ENCODE measurements around the gene ARHGEF2. TPM values are rescaled to one million over a fixed set of nuclear protein-coding genes. Genes with fewer than 3 reads are reported as not detected.

The ARHGEF2 gene
- total RNA-seq, 1 experiment from 2014 or later = 69.5 TPM

GRCh38 chr1:155976062-155976912 is 2.1 kb downstream of the ARHGEF2 start:
- Mint-ChIP-seq H3K27me3 (ENCODE audit: low read depth) (no peaks in the 10 kb centered on the region), H3K27ac (no peak overlapping the region), H3K4me1 (peaks cover 77% of the 10 kb centered on the region), H3K36me3 (no peaks in the 10 kb centered on the region; the same call in none of the 2 replicates), H3K9me3 (no peaks in the 10 kb centered on the region), H3K4me3 (peak overlapping the region; percentile 95)
- peak; percentile 41 for DNase-seq (ENCODE audit: low spot score)
- ATAC-seq = peak; percentile 43
- no peak for TF ChIP-seq NFATC4 (CRISPR knock-in tag; IDR thresholded peaks at IDR 0.05)
- no peak for TF ChIP-seq ZNF281 (CRISPR knock-in tag; IDR thresholded peaks at IDR 0.05)
- TF ChIP-seq TEAD1 (CRISPR knock-in tag; IDR thresholded peaks at IDR 0.05) = 0 out of 2 replicates have a peak, but pooled peaks have one; percentile 6
- ChIA-PET CTCF (interaction anchor here (0.6 to 7.2 kb wide), 20 partner anchors 8 to 249 kb away, joined by 3 to 122 read pairs (median 6); partner anchors contain the start of genes RAB25 and UBQLN4), POLR2A (interaction anchor here (0.6 to 4.4 kb wide), 11 partner anchors 7 to 703 kb away, joined by 3 to 40 read pairs (median 4); partner anchors contain the start of genes KHDC4, PAQR6 and RAB25)

DNA sequence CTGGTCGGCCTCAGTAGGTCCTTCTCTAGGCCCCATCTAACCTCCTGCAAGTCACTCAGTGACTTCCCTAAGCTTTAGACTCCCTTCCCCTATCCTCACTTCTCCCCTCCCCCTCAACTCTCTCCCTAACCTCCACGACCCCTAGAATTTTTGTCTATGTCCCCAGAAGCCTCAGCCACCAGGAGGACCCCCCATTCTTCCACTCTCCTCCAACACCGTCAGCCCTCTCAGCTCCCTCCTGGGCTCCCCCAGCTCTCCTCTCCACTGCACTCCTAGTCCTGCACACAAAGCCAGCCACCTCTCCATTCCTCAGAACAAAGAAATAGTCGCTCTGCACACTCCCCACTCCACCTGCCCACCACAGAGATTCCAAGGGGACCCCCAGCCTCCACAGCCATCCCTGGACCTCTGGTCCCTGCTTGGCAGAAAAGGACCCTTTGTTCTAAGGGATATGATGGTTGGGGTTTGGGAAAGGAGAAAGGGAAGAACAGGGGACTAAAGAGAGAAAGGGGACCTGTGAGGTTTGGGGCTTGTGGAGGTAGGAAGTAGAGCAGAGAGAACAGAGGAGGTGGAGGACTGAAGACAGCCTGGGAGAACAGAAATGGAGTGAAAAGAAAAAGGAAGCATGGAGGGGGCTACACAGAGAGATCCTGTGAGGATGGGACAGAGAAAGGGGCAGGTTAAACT is 2.8 kb downstream of the ARHGEF2 start:
- peaks cover 77% of the 10 kb centered on the region for H3K4me1 Mint-ChIP-seq
- H3K27me3 Mint-ChIP-seq (ENCODE audit: low read depth) = no peaks in the 10 kb centered on the region
- peak overlapping the region; percentile 95 for H3K4me3 Mint-ChIP-seq
- peak overlapping the region; percentile 30; the same call in 1 of the 2 replicates for H3K27ac Mint-ChIP-seq
- POLR2A ChIA-PET = interaction anchor here (0.9 to 4.4 kb wide), 7 partner anchors 8 to 86 kb away, joined by 3 to 40 read pairs (median 6); partner anchors contain the start of genes KHDC4 and RAB25
- ATAC-seq (no peak), DNase-seq (ENCODE audit: low spot score) (no peak)
- no peaks in the 10 kb centered on the region; the same call in none of the 2 replicates for H3K36me3 Mint-ChIP-seq
- no peaks in the 10 kb centered on the region for H3K9me3 Mint-ChIP-seq
- TF ChIP-seq NFYB (CRISPR knock-in tag; conservative IDR thresholded peaks at IDR 0.05; ENCODE audit: low read depth) = no peak
- no peak for TF ChIP-seq GABPB1 (CRISPR knock-in tag; IDR thresholded peaks at IDR 0.05)
- 0 out of 2 replicates have a peak, but pooled peaks have one; percentile 26 for TF ChIP-seq TEAD1 (CRISPR knock-in tag; IDR thresholded peaks at IDR 0.05)
- no peak for TF ChIP-seq FOXJ3 (CRISPR knock-in tag; IDR thresholded peaks at IDR 0.05; ENCODE audit: borderline replicate concordance)
- TF ChIP-seq CTCF (IDR thresholded peaks at IDR 0.05) = no peak
- CTCF ChIA-PET = interaction anchor here (0.6 to 7.2 kb wide), 19 partner anchors 8 to 250 kb away, joined by 3 to 122 read pairs (median 6); partner anchors contain the start of genes RAB25 and UBQLN4

DNA sequence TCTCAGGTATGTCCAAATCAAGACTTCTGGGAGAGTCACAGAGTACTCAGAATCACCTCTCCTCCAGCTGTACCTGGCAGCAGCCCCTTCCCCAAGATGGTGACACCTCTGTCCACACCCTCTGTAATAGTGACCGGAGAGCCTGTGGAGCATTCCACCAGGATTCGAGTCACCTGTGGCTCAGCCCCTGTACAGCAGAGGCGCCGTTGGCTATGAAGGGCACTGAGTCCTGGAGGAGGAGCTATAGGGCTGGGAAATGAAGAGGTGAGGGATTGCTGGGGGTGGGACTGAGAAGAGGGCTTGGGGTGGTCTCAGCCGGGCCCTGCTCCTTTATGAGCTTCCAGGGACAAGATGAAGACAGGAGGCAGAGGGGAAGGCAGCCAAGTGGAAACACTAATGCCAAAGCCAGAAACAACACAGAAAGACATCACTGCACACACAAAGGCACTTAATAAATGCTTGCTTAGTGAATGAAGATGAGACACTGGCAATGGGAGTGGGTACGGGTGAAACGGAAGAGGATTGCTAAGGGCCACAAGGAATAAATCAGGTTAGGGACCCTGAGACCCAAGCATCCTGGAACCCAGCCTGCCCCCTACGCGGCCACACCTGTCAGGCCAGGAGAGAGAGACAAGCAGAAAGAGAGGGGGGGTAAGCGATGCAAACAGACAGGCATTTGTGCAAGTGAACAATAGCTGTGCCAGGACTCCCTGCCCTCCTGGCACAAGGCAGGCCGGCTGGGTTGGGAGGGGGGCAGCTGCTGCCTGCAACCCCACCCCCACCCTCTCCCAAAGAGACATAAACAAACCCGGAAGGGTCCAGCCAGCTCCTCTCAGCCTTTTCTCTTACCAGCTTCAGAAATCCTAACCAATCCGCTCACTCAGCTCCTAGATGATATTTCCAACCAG is 3.9 kb downstream of the ARHGEF2 start:
- no peaks in the 10 kb centered on the region for H3K27me3 Mint-ChIP-seq (ENCODE audit: low read depth)
- H3K9me3 Mint-ChIP-seq = no peaks in the 10 kb centered on the region
- no peak for DNase-seq (ENCODE audit: low spot score)
- CTCF ChIA-PET = interaction anchor here (0.6 to 7.2 kb wide), 15 partner anchors 7 to 156 kb away, joined by 3 to 122 read pairs (median 6); partner anchors contain the start of gene RAB25
- H3K27ac Mint-ChIP-seq = peak overlapping the region; percentile 24; the same call in 1 of the 2 replicates
- ATAC-seq = no peak
- POLR2A ChIA-PET = interaction anchor here (1.1 to 3.7 kb wide), 3 partner anchors 9 to 86 kb away, joined by 3 to 25 read pairs (median 3); partner anchors contain the start of genes KHDC4 and RAB25
- peaks cover 77% of the 10 kb centered on the region for H3K4me1 Mint-ChIP-seq
- H3K36me3 Mint-ChIP-seq = no peaks in the 10 kb centered on the region; the same call in none of the 2 replicates
- peak overlapping the region; percentile 95 for H3K4me3 Mint-ChIP-seq
- TF ChIP-seq ZNF232 (CRISPR knock-in tag; IDR thresholded peaks at IDR 0.05) (no peak), FOXJ3 (CRISPR knock-in tag; IDR thresholded peaks at IDR 0.05; ENCODE audit: borderline replicate concordance) (no peak), ZNF121 (CRISPR knock-in tag; IDR thresholded peaks at IDR 0.05) (no peak), NR2C2 (CRISPR knock-in tag; IDR thresholded peaks at IDR 0.05) (no peak), ATF1 (CRISPR knock-in tag; IDR thresholded peaks at IDR 0.05) (no peak), OVOL2 (CRISPR knock-in tag; IDR thresholded peaks at IDR 0.05; ENCODE audit: borderline replicate concordance) (no peak), ZNF317 (CRISPR knock-in tag; IDR thresholded peaks at IDR 0.05; ENCODE audit: borderline replicate concordance, low read depth) (no peak), PRRX2 (CRISPR knock-in tag; IDR thresholded peaks at IDR 0.05) (no peak), GTF2I (CRISPR knock-in tag; conservative IDR thresholded peaks at IDR 0.05) (no peak)
- TF ChIP-seq, protein P1, sequence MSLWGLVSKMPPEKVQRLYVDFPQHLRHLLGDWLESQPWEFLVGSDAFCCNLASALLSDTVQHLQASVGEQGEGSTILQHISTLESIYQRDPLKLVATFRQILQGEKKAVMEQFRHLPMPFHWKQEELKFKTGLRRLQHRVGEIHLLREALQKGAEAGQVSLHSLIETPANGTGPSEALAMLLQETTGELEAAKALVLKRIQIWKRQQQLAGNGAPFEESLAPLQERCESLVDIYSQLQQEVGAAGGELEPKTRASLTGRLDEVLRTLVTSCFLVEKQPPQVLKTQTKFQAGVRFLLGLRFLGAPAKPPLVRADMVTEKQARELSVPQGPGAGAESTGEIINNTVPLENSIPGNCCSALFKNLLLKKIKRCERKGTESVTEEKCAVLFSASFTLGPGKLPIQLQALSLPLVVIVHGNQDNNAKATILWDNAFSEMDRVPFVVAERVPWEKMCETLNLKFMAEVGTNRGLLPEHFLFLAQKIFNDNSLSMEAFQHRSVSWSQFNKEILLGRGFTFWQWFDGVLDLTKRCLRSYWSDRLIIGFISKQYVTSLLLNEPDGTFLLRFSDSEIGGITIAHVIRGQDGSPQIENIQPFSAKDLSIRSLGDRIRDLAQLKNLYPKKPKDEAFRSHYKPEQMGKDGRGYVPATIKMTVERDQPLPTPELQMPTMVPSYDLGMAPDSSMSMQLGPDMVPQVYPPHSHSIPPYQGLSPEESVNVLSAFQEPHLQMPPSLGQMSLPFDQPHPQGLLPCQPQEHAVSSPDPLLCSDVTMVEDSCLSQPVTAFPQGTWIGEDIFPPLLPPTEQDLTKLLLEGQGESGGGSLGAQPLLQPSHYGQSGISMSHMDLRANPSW (CRISPR knock-in tag; conservative IDR thresholded peaks at IDR 0.05; ENCODE audit: low read depth) = no peak
- TF ChIP-seq, protein P2, sequence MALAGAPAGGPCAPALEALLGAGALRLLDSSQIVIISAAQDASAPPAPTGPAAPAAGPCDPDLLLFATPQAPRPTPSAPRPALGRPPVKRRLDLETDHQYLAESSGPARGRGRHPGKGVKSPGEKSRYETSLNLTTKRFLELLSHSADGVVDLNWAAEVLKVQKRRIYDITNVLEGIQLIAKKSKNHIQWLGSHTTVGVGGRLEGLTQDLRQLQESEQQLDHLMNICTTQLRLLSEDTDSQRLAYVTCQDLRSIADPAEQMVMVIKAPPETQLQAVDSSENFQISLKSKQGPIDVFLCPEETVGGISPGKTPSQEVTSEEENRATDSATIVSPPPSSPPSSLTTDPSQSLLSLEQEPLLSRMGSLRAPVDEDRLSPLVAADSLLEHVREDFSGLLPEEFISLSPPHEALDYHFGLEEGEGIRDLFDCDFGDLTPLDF (CRISPR knock-in tag; IDR thresholded peaks at IDR 0.05) = no peak
